HG03139 (cell line): Measurements from ENCODE around the gene SORCS3.

Source experiments
- ATAC-seq: cut with Tn5 transposase; IDR thresholded peaks from one replicate; pipeline ENCODE4 v1.9.1; 2021; ENCODE audit not compliant: unreplicated experiment

The SORCS3 gene

GRCh38 chr10:105161149-105161548 is 520.1 kb downstream of the SORCS3 start:
- no peak for ATAC-seq

DNA sequence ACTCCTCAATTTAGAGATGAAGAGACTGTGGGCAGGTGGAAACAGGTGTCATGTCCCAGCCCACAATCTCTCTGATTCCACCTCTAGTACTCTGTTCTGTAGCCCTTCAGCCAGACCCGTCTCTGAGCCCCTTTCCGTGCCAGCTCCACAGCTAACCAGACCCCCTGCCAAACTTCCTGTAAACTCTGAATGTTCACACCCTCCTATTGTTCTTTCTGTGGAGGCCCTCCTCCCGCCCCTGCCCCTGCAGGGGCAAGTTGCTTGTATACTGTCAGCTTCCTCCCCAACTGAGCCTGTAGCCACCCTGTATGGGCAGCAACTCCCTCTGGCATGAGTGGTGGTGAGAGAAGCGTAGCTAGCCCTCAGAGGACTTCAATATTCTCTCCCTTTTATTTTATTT is 520.7 kb downstream of the SORCS3 start:
- no peak for ATAC-seq

GRCh38 chr10:105170521-105170920 is 529.4 kb downstream of the SORCS3 start:
- no peak for ATAC-seq

- no peak for ATAC-seq
Measured at GRCh38 chr10:105171945-105172344, 530.9 kb downstream of the SORCS3 start.

GRCh38 chr10:105181626-105182025 is 540.5 kb downstream of the SORCS3 start:
- no peak for ATAC-seq

- ATAC-seq = no peak
Measured at GRCh38 chr10:105183536-105183935, 542.4 kb downstream of the SORCS3 start.

DNA sequence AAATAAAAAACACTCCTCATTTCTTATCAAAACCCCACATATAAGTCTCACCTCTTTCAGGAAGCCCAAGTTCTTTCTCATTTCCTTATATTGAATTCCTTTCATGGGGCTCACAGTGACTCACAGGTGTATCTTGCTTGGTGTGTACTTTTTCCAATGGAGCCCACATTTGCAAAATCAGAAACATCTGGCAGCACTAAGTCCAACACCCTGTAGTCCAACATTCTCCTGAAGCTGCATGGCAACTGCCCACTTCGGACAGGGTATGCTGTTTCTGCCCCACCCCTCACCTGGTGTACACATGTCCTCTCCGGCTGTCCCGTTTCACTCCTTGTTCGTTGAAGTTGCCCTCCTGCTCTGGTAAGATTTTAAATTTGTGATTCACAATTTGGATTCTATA is 544.1 kb downstream of the SORCS3 start:
- ATAC-seq = no peak

DNA sequence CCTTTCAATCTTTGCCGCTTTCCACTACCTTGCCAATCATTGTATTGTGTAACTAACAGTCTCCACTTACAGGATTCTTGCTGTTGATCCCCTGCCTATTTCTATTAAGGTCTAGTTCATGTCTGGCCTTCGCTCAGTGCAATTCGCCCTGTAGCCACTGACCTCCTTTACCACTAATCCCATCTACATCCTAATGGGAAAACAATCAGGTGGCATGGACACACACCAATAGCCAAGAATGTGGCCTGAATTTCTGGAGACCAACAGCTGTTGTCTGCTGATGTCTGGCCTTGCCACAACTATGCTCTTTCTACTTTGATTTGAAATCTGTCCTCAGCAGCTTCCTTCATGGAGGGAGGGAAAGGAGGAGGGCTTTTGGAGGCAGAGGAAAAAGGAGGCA is 546.2 kb downstream of the SORCS3 start:
- no peak for ATAC-seq

DNA sequence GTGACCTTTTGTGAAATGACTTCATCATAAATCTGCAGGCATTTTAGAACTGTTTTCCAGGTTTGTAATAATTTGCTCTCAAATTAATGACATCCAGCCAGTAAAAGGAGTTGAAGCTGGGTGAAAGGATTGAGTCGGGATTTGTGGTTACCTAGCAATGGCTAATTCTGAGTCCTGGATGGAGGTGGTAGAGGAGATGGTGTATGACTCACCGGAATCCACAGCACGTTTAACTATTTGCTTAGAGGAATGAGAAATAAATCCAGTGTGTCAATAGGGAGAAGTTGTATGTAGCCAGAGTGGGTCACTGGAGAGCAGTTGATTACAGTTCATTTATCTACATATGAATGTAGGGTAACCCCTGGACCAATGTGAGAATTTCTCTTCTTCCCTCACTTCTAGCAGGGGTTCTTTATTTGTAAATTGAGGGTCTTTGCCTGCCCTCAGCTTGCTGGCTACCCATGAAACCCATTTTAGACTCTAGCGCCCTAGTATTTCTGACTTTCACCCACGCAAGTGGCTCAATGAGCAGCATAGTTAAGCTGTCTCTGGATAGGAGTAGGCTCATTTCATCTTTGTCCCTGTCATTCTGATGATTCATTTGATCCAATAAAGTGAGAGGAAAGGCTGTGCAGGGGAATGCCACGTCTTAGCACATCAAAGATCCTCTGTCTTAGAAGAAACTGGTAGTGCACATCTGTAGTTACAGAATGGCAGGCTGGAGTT is 547.8 kb downstream of the SORCS3 start:
- ATAC-seq = no peak

GRCh38 chr10:105189463-105189800 is 548.3 kb downstream of the SORCS3 start:
- ATAC-seq = no peak

- ATAC-seq = no peak
Measured at GRCh38 chr10:105192146-105192545, 551.1 kb downstream of the SORCS3 start.

DNA sequence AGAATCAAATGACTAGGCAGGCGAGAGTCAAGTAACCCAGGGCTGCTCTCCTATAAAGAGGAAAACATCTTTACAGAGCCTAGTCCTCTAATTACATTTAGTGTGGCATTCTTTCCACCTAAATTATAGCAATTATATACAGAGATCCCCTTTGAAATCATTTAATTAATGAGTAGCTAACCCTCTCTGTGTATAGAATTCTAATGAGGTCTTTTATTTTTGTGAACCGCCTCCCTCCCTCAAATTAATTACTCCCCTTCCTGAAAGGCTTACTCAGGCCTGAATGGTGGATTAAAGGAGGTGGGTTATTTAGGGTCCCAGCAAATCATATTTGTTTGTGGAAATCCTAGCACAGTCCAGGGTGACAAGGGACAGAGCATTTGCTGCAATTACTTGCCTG is 551.8 kb downstream of the SORCS3 start:
- no peak for ATAC-seq

- ATAC-seq = no peak
Measured at GRCh38 chr10:105195831-105196230, 554.7 kb downstream of the SORCS3 start.

GRCh38 chr10:105197598-105198364 is 556.7 kb downstream of the SORCS3 start:
- ATAC-seq = no peak

GRCh38 chr10:105206616-105207015 is 565.5 kb downstream of the SORCS3 start:
- ATAC-seq = no peak

GRCh38 chr10:105207476-105207995 is 566.4 kb downstream of the SORCS3 start:
- no peak for ATAC-seq

GRCh38 chr10:105210546-105210945 is 569.5 kb downstream of the SORCS3 start:
- no peak for ATAC-seq

GRCh38 chr10:105237685-105238084 is 596.6 kb downstream of the SORCS3 start:
- ATAC-seq = no peak

- no peak for ATAC-seq
Measured at GRCh38 chr10:105239311-105240219, 598.5 kb downstream of the SORCS3 start.

- ATAC-seq = no peak
Measured at GRCh38 chr10:105241254-105241653, 600.2 kb downstream of the SORCS3 start.

- no peak for ATAC-seq
Measured at GRCh38 chr10:105243381-105243780, 602.3 kb downstream of the SORCS3 start.
